ENCODE data around the gene ABCG1. TPM values are rescaled to one million over a fixed set of nuclear protein-coding genes. Genes with fewer than 3 reads are reported as not detected.

The ABCG1 gene
- total RNA-seq, 3 donors from 2014 or later = 10.6 to 26.2 (median 23.7) TPM

DNA sequence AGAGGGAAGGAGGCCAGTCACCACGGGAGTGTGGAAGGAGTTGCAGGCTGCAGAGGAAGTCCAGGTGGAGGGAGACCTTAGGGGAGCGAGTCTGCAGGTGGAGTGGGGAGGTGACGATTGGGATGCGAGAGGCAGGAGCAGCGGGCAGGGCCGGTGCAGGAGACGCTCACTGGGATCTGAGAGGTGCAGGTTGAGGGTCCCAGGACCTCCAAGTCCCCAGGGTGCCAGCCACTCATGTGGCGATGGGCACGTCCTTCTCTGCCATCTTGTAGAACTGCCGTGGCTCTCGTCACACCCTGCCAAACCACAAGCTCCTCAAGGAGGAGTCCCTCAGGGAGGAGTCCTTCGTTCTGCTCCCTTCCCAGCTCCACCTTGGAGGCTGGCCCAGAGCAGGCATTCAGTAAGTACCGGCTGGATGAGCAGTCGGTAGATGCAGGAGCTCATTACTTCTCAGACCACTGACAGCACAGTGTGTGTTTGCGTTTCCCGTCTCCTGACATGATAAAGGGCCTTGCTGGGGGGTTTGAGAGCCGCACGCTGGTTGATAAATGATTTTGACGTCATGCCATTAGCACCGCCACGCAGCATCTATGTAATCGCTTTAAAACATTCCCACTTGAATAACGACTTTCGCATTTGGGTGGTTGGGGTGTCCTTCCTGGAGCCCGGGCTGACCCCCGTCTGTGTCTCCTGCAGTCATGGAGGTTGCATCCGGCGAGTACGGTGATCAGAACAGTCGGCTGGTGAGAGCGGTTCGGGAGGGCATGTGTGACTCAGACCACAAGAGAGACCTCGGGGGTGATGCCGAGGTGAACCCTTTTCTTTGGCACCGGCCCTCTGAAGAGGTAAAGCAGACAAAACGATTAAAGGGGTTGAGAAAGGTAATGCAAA, 68.5 kb downstream of the ABCG1 start:
- no peaks in the 10 kb centered on the region for H3K27me3 ChIP-seq
- peaks cover 4% of the 10 kb centered on the region for H3K36me3 ChIP-seq
- H3K27ac ChIP-seq = no peak overlapping the region
- no peaks in the 10 kb centered on the region for H3K9me3 ChIP-seq
- TF ChIP-seq POLR2AphosphoS5 (IDR thresholded peaks at IDR 0.05) (no peak), POLR2A (IDR thresholded peaks at IDR 0.05) (no peak)
- TF ChIP-seq, protein P1, sequence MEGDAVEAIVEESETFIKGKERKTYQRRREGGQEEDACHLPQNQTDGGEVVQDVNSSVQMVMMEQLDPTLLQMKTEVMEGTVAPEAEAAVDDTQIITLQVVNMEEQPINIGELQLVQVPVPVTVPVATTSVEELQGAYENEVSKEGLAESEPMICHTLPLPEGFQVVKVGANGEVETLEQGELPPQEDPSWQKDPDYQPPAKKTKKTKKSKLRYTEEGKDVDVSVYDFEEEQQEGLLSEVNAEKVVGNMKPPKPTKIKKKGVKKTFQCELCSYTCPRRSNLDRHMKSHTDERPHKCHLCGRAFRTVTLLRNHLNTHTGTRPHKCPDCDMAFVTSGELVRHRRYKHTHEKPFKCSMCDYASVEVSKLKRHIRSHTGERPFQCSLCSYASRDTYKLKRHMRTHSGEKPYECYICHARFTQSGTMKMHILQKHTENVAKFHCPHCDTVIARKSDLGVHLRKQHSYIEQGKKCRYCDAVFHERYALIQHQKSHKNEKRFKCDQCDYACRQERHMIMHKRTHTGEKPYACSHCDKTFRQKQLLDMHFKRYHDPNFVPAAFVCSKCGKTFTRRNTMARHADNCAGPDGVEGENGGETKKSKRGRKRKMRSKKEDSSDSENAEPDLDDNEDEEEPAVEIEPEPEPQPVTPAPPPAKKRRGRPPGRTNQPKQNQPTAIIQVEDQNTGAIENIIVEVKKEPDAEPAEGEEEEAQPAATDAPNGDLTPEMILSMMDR (IDR thresholded peaks at IDR 0.05) = no peak
- no peaks in the 10 kb centered on the region for H3K4me1 ChIP-seq
- intact Hi-C loops (cut with DNase I; ENCODE audit: low total_unique reads) = no loop called here
- DNase-seq (ENCODE audit: low spot score in 2 of 2) = no peak
- no peak overlapping the region for H3K4me3 ChIP-seq

DNA sequence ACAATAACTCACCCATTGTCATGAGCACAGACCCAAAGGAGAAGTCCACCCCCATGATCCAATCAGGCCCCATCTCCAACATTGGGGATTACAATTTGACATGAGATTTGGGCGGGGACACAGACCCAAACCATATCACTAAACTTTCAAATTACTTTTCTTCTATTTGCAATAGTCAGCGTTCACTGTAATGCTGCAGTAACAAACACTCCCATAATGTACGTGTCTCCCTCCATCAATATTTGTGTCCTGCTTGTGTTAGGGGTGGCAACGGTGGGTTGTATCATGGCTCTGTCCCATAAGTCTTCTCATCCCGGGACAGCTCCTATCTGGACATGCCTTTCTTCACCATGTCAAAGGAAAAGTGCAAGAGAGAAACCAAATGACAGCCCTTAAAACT, 70.0 kb downstream of the ABCG1 start:
- Histone ChIP-seq H3K4me1 (no peaks in the 10 kb centered on the region), H3K9me3 (no peaks in the 10 kb centered on the region), H3K4me3 (no peak overlapping the region), H3K27me3 (no peaks in the 10 kb centered on the region), H3K36me3 (peaks cover 4% of the 10 kb centered on the region), H3K27ac (no peak overlapping the region)
- TF ChIP-seq POLR2A (IDR thresholded peaks at IDR 0.05) (no peak), POLR2AphosphoS5 (IDR thresholded peaks at IDR 0.05) (no peak)
- TF ChIP-seq, protein P1 (IDR thresholded peaks at IDR 0.05) = no peak
- intact Hi-C loops (cut with DNase I; ENCODE audit: low total_unique reads) = no loop called here
- DNase-seq (ENCODE audit: low spot score in 2 of 2) = no peak

- no peaks in the 10 kb centered on the region for H3K9me3 ChIP-seq
Measured at GRCh38 chr21:42289926-42290325, 71.0 kb downstream of the ABCG1 start.

GRCh38 chr21:42290505-42290904, 71.6 kb downstream of the ABCG1 start:
- no peak for TF ChIP-seq POLR2A (IDR thresholded peaks at IDR 0.05)
- no peak for TF ChIP-seq POLR2AphosphoS5 (IDR thresholded peaks at IDR 0.05)
- TF ChIP-seq, protein P1 (IDR thresholded peaks at IDR 0.05) = no peak
- Histone ChIP-seq H3K36me3 (peaks cover 4% of the 10 kb centered on the region), H3K27ac (no peak overlapping the region), H3K4me3 (no peak overlapping the region), H3K9me3 (no peaks in the 10 kb centered on the region), H3K4me1 (no peaks in the 10 kb centered on the region), H3K27me3 (no peaks in the 10 kb centered on the region)
- intact Hi-C loops (cut with DNase I; ENCODE audit: low total_unique reads) = no loop called here
- DNase-seq (ENCODE audit: low spot score in 2 of 2) = no peak

More at GRCh38 chr21:42289926-42290325, 71.0 kb downstream of the ABCG1 start:
- TF ChIP-seq POLR2AphosphoS5 (IDR thresholded peaks at IDR 0.05) = peak in 1 of 3 donors; percentile 16
- TF ChIP-seq, protein P1 (IDR thresholded peaks at IDR 0.05) = no peak
- DNase-seq (ENCODE audit: low spot score in 2 of 2) = no peak
- no peak overlapping the region for H3K4me3 ChIP-seq
- intact Hi-C loops (cut with DNase I; ENCODE audit: low total_unique reads) = no loop called here
- no peaks in the 10 kb centered on the region for H3K27me3 ChIP-seq
- peaks cover 4% of the 10 kb centered on the region for H3K36me3 ChIP-seq
- H3K27ac ChIP-seq = no peak overlapping the region
- H3K4me1 ChIP-seq = no peaks in the 10 kb centered on the region

DNA sequence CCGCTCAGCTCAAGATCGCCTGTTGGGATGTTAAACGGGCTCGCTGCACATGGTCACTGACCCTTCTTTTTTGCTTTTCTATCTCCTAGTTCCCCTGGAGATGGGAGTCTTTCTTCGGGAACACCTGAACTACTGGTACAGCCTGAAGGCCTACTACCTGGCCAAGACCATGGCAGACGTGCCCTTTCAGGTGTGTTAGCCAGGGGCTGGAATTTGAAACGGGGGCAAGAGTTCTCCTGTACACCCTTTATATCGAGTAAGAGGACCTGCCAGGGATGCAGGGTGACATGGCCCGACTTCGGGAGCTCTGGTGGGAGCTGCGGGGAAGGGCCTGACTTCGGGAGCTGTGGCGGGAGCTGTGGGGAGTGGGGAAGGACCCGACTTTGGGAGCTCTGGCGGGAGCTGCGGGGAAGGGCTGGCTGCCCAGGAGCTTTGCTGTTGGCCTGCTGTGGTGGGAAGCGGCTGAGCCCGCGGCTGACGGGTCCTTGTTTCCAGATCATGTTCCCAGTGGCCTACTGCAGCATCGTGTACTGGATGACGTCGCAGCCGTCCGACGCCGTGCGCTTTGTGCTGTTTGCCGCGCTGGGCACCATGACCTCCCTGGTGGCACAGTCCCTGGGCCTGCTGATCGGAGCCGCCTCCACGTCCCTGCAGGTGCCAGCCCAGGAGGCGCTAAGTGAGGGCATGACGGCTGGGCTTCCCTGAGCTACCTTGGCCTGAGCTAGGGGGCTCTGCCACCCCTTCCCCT, 72.2 kb downstream of the ABCG1 start:
- intact Hi-C loops (cut with DNase I; ENCODE audit: low total_unique reads) = no loop called here
- peaks cover 4% of the 10 kb centered on the region for H3K36me3 ChIP-seq
- no peaks in the 10 kb centered on the region for H3K4me1 ChIP-seq
- H3K27me3 ChIP-seq = no peaks in the 10 kb centered on the region
- TF ChIP-seq, protein P1 (IDR thresholded peaks at IDR 0.05) = no peak
- no peak for TF ChIP-seq POLR2A (IDR thresholded peaks at IDR 0.05)
- TF ChIP-seq POLR2AphosphoS5 (IDR thresholded peaks at IDR 0.05) = no peak
- no peak for DNase-seq (ENCODE audit: low spot score in 2 of 2)
- H3K27ac ChIP-seq = no peak overlapping the region
- H3K4me3 ChIP-seq = no peak overlapping the region
- no peaks in the 10 kb centered on the region for H3K9me3 ChIP-seq
